CD14-positive monocyte (primary cell): ENCODE data around the gene GRM8. TPM values are rescaled to one million over a fixed set of nuclear protein-coding genes. Genes with fewer than 3 reads are reported as not detected.

Experiments
- DNase-seq, 3 donors: peaks; one replicate each; pipeline ENCODE4 v3.0.0-alpha.2; 2011 to 2022
- H2AFZ ChIP-seq: 2 replicates; pipeline ENCODE4 v1.6.0; 2012; ENCODE audit warnings: mild to moderate bottlenecking, low read depth, low read length, inconsistent platforms; ENCODE audit not compliant: insufficient read depth, poor library complexity, severe bottlenecking
- H3K27ac ChIP-seq, 2 donors: 1 replicate in 1 of 2; 2 replicates in 1 of 2; pipeline ENCODE4 v1.5.1; 2012 to 2013; ENCODE audit warnings: low read length in 2 of 2, control low read depth in 1 of 2, inconsistent platforms in 1 of 2, low read depth in 1 of 2, mild to moderate bottlenecking in 1 of 2
- H3K27me3 ChIP-seq, 2 donors: one replicate each; pipeline versions ENCODE4 v1.6.0 to v1.6.1; 2011 to 2013; ENCODE audit warnings: low read length in 2 of 2; ENCODE audit not compliant: control insufficient read depth in 2 of 2, insufficient read depth in 2 of 2
- H3K36me3 ChIP-seq, 2 donors: replicated peaks in 1 of 2; 1 replicate in 1 of 2; 2 replicates in 1 of 2; pipeline versions ENCODE4 v1.5.1 to v1.6.1; 2012 to 2013; ENCODE audit warnings: low read length in 2 of 2, control low read depth in 1 of 2, inconsistent platforms in 1 of 2, mild to moderate bottlenecking in 1 of 2; ENCODE audit not compliant: insufficient read depth in 2 of 2, control insufficient read depth in 1 of 2
- H3K4me1 ChIP-seq, 2 donors: 1 replicate in 1 of 2; 2 replicates in 1 of 2; pipeline versions ENCODE4 v1.5.1 to v1.6.1; 2012 to 2013; ENCODE audit warnings: low read length in 2 of 2, control low read depth in 1 of 2, inconsistent platforms in 1 of 2, mild to moderate bottlenecking in 1 of 2, moderate library complexity in 1 of 2; ENCODE audit not compliant: insufficient read depth in 2 of 2, control insufficient read depth in 1 of 2
- H3K4me2 ChIP-seq: replicated peaks from 2 replicates; pipeline ENCODE3; 2012; ENCODE audit warnings: low read length, moderate library complexity, mild to moderate bottlenecking; ENCODE audit not compliant: poor library complexity, severe bottlenecking; ENCODE audit errors: extremely low read depth
- H3K4me3 ChIP-seq, 3 experiments: fragments of 200-600 bp in 1 of 3; sonication (generic) in 1 of 3; replicated peaks in 1 of 3; 1 replicate in 2 of 3; 2 replicates in 1 of 3; pipeline ENCODE4 v1.5.1; 2011 to 2013; ENCODE audit warnings: low read length in 3 of 3, mild to moderate bottlenecking in 3 of 3, control low read depth in 2 of 3, low read depth in 2 of 3, inconsistent platforms in 1 of 3, moderate library complexity in 1 of 3
- H3K79me2 ChIP-seq: 2 replicates; pipeline ENCODE4 v1.6.0; 2012; ENCODE audit warnings: mild to moderate bottlenecking, control low read depth, inconsistent platforms, low read length, moderate library complexity; ENCODE audit not compliant: insufficient read depth
- H3K9ac ChIP-seq: 2 replicates; pipeline ENCODE4 v1.6.0; 2017; ENCODE audit warnings: low read length, mild to moderate bottlenecking; ENCODE audit not compliant: insufficient read depth, poor library complexity, severe bottlenecking
- H3K9me3 ChIP-seq, 2 donors: replicated peaks in 1 of 2; 1 replicate in 1 of 2; 2 replicates in 1 of 2; pipeline versions ENCODE4 v1.5.1 to v1.6.1; 2012 to 2013; ENCODE audit warnings: low read length in 2 of 2, control low read depth in 1 of 2; ENCODE audit not compliant: control insufficient read depth in 1 of 2, insufficient read depth in 1 of 2
- H4K20me1 ChIP-seq: 2 replicates; pipeline ENCODE4 v1.6.0; 2012; ENCODE audit warnings: mild to moderate bottlenecking, low read length, control low read depth, moderate library complexity; ENCODE audit not compliant: insufficient read depth
- H3K27ac Mint-ChIP-seq, 7 donors: one replicate each; pipeline ENCODE4 v1.8.0; 2020; ENCODE audit warnings: mild to moderate bottlenecking in 7 of 7, mixed read lengths in 7 of 7, moderate library complexity in 6 of 7, inconsistent platforms in 2 of 7
- H3K27me3 Mint-ChIP-seq, 3 donors: one replicate each; pipeline ENCODE4 v1.8.0; 2021 to 2022; ENCODE audit warnings: low read depth in 3 of 3, mild to moderate bottlenecking in 3 of 3, mixed read lengths in 3 of 3, moderate library complexity in 3 of 3, inconsistent platforms in 1 of 3
- H3K36me3 Mint-ChIP-seq, 2 donors: one replicate each; pipeline ENCODE4 v1.8.0; 2020; ENCODE audit warnings: mixed read lengths in 2 of 2, inconsistent platforms in 1 of 2, mild to moderate bottlenecking in 1 of 2
- H3K4me1 Mint-ChIP-seq: one replicate; pipeline ENCODE4 v1.8.0; 2020; ENCODE audit warnings: mild to moderate bottlenecking, mixed read lengths
- H3K4me3 Mint-ChIP-seq, 2 donors: one replicate each; pipeline ENCODE4 v1.8.0; 2020; ENCODE audit warnings: mild to moderate bottlenecking in 2 of 2, mixed read lengths in 2 of 2, moderate library complexity in 1 of 2
- H3K9me3 Mint-ChIP-seq, 7 donors: one replicate each; pipeline ENCODE4 v1.8.0; 2020 to 2022; ENCODE audit warnings: mixed read lengths in 7 of 7, mild to moderate bottlenecking in 6 of 7, moderate library complexity in 6 of 7, inconsistent platforms in 2 of 7
- WGBS: methylation state at CpG from one replicate; pipeline ENCODE4 v1.1.5; 2013; ENCODE audit warnings: missing lambda C conversion rate; ENCODE audit not compliant: insufficient coverage; 5-methylcytosine and 5-hydroxymethylcytosine counted together
- intact Hi-C, 2 donors: fragments of 100-400 bp; cut with micrococcal nuclease; formaldehyde crosslinking; loops; one replicate each; pipeline versions ENCODE4 v1.15.0 to v1.15.1; 2023
- polyA plus RNA-seq, 3 donors: library from polyadenylated mRNA; depleted of rRNA in 1 of 3; unstranded in 2 of 3; stranded (reverse) in 1 of 3; fragments of 300-500 nt in 2 of 3; fragments of >200 nt in 1 of 3; fragmentation: Illumina TruSeq in 2 of 3; gene quantifications; 1 replicate in 2 of 3; 2 replicates in 1 of 3; pipeline ENCODE4 v1.2.3, GENCODE V29; 2012 to 2021
- TF ChIP-seq, protein P1 (sequence below): fragments of 200-600 bp; IDR thresholded peaks from one replicate; pipeline ENCODE4 v1.8.0; 2022; ENCODE audit warnings: antibody characterized with exemption, mild to moderate bottlenecking

Gene GRM8
- polyA plus RNA-seq, 3 donors, result not detected

DNA sequence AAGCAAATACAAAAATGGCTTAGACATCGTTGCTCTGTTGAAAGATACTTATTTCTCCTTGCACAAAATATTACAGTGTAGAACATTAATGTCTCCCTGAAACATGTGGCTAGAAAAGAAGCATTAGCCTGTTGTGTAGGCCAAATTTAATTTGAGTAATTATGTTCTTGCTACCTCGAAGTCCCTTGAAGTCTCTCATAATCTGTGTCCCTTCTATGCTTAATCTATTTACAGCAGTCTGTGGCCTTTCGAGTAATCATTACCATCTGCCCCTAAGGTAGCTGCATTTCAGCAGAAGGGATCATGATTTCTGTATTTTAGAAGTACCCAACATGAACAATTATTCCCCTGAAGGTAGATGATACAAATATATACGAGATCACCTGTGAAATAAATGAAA is 615.2 kb downstream of the GRM8 start:
- Histone ChIP-seq H3K9me3 (no peaks in the 10 kb centered on the region), H3K27me3 (no peaks in the 10 kb centered on the region), H3K4me3 (no peak overlapping the region), H3K9ac (no peak overlapping the region), H4K20me1 (no peaks in the 10 kb centered on the region), H3K4me2 (no peak overlapping the region), H3K79me2 (no peaks in the 10 kb centered on the region), H3K36me3 (no peaks in the 10 kb centered on the region), H3K27ac (no peak overlapping the region), H3K4me1 (no peaks in the 10 kb centered on the region), H2AFZ (no peak overlapping the region)
- Mint-ChIP-seq H3K27me3 (peaks cover 0 to 1% (median 1%) of the 10 kb centered on the region in 3 donors), H3K4me1 (no peaks in the 10 kb centered on the region), H3K27ac (no peak overlapping the region), H3K4me3 (no peak overlapping the region), H3K36me3 (no peaks in the 10 kb centered on the region), H3K9me3 (peaks cover 0 to 2% (median 1%) of the 10 kb centered on the region in 7 donors)
- TF ChIP-seq, protein P1, sequence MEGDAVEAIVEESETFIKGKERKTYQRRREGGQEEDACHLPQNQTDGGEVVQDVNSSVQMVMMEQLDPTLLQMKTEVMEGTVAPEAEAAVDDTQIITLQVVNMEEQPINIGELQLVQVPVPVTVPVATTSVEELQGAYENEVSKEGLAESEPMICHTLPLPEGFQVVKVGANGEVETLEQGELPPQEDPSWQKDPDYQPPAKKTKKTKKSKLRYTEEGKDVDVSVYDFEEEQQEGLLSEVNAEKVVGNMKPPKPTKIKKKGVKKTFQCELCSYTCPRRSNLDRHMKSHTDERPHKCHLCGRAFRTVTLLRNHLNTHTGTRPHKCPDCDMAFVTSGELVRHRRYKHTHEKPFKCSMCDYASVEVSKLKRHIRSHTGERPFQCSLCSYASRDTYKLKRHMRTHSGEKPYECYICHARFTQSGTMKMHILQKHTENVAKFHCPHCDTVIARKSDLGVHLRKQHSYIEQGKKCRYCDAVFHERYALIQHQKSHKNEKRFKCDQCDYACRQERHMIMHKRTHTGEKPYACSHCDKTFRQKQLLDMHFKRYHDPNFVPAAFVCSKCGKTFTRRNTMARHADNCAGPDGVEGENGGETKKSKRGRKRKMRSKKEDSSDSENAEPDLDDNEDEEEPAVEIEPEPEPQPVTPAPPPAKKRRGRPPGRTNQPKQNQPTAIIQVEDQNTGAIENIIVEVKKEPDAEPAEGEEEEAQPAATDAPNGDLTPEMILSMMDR, result no peak
- no CpG with 5 or more reads among the region's 4 CpGs for WGBS
- no peak for DNase-seq
- intact Hi-C loops, result no loop called here

DNA sequence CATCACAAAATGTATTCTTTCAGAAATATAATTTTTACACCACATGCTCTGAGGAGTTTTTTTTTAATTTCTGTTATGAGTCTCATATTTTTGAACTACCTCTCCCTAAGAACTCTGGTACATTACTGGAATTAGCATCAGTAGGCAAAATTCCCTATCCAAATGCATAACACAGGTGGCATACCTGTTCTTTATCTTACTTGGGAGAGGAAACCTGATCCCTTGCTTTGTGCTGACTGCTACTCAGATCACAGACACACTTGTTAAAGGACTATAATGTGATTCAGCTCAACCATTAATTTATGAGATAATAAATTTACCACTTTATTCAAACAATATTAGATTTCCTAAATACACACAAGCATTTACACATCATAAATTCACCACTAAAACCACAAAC is 617.2 kb downstream of the GRM8 start:
- H3K27ac Mint-ChIP-seq, result no peak overlapping the region
- Histone ChIP-seq H3K4me1 (no peaks in the 10 kb centered on the region), H3K4me3 (no peak overlapping the region), H3K27ac (no peak overlapping the region), H3K9me3 (no peaks in the 10 kb centered on the region), H3K36me3 (no peaks in the 10 kb centered on the region), H2AFZ (no peak overlapping the region), H3K4me2 (no peak overlapping the region), H4K20me1 (no peaks in the 10 kb centered on the region), H3K27me3 (no peaks in the 10 kb centered on the region), H3K79me2 (no peaks in the 10 kb centered on the region), H3K9ac (no peak overlapping the region)
- no peak for DNase-seq
- peaks cover 0 to 2% (median 0%) of the 10 kb centered on the region in 7 donors for H3K9me3 Mint-ChIP-seq
- H3K4me1 Mint-ChIP-seq, result no peaks in the 10 kb centered on the region
- no peak overlapping the region for H3K4me3 Mint-ChIP-seq
- TF ChIP-seq, protein P1, result no peak
- H3K36me3 Mint-ChIP-seq, result no peaks in the 10 kb centered on the region
- intact Hi-C loops, result no loop called here
- H3K27me3 Mint-ChIP-seq, result peaks cover 0 to 3% (median 1%) of the 10 kb centered on the region in 3 donors
